ENCODE data around the gene OR6C70. TPM values are rescaled to one million over a fixed set of nuclear protein-coding genes. Genes with fewer than 3 reads are reported as not detected.
"Not testable (repeated sequence)": the region's sequence is repeated elsewhere in the genome, so short reads cannot be mapped to it uniquely, and the experiment has no call there.

The OR6C70 gene
- total RNA-seq = not detected

- DNase-seq = no peak
Observed at GRCh38 chr12:55470088-55470829, at the start of gene OR6C70. OR6C70 (minus strand) TSS chr12:55470138; CDS start chr12:55470138, 0 bp downstream.

GRCh38 chr12:55516391-55516790, 46.5 kb upstream of the OR6C70 start:
- DNase-seq = no peak

- no peak for DNase-seq
Observed at GRCh38 chr12:55515696-55516095, 45.8 kb upstream of the OR6C70 start.

GRCh38 chr12:55501601-55502000, 31.7 kb upstream of the OR6C70 start:
- DNase-seq = no peak

- DNase-seq = no peak
Observed at GRCh38 chr12:55499810-55500252, 29.9 kb upstream of the OR6C70 start.

GRCh38 chr12:55499231-55499630, 29.3 kb upstream of the OR6C70 start:
- no peak for DNase-seq

GRCh38 chr12:55495490-55495889, 25.6 kb upstream of the OR6C70 start:
- DNase-seq = no peak

- no peak for DNase-seq
Observed at GRCh38 chr12:55492078-55492477, 22.1 kb upstream of the OR6C70 start, which contains the start of gene OR6C68. OR6C68 (plus strand) TSS chr12:55492378; CDS start chr12:55492378, 0 bp downstream.

GRCh38 chr12:55484284-55484683, 14.3 kb upstream of the OR6C70 start:
- DNase-seq = not testable (repeated sequence)

- DNase-seq = not testable (repeated sequence)
Observed at GRCh38 chr12:55479136-55479535, 9.2 kb upstream of the OR6C70 start.

- no peak for DNase-seq
Observed at GRCh38 chr12:55472264-55472663, 2.3 kb upstream of the OR6C70 start.

- DNase-seq = no peak
Observed at GRCh38 chr12:55469291-55469690, 647 bp downstream of the OR6C70 start.

- no peak for DNase-seq
Observed at GRCh38 chr12:55467836-55468235, 2.1 kb downstream of the OR6C70 start.

- DNase-seq = not testable (repeated sequence)
Observed at GRCh38 chr12:55464926-55465325, 5.0 kb downstream of the OR6C70 start.

GRCh38 chr12:55448825-55449224, 21.1 kb downstream of the OR6C70 start:
- no peak for DNase-seq

GRCh38 chr12:55446326-55446725, 23.6 kb downstream of the OR6C70 start:
- no peak for DNase-seq

- DNase-seq = no peak
Observed at GRCh38 chr12:55445357-55445756, 24.6 kb downstream of the OR6C70 start.

GRCh38 chr12:55443776-55444175, 26.2 kb downstream of the OR6C70 start, which contains the start of gene OR6C2:
OR6C2 (plus strand) TSS chr12:55444076; CDS start chr12:55452214, 8,138 bp downstream.
- no peak for DNase-seq

- not testable (repeated sequence) for DNase-seq
Observed at GRCh38 chr12:55441233-55441632, 28.7 kb downstream of the OR6C70 start.

- no peak for DNase-seq
Observed at GRCh38 chr12:55428331-55429243, 41.4 kb downstream of the OR6C70 start.

GRCh38 chr12:55425954-55426353, 44.0 kb downstream of the OR6C70 start, which contains the start of gene OR6C76:
OR6C76 (plus strand) TSS chr12:55426254; CDS start chr12:55426254, 0 bp downstream.
- no peak for DNase-seq

- DNase-seq = no peak
Observed at GRCh38 chr12:55420307-55420962, 49.5 kb downstream of the OR6C70 start.
